ENCODE data around the gene TMEM184B.
A peak's percentile ranks its signal among the peaks of the same experiment; 100 is the strongest.

TMEM184B gene

DNA sequence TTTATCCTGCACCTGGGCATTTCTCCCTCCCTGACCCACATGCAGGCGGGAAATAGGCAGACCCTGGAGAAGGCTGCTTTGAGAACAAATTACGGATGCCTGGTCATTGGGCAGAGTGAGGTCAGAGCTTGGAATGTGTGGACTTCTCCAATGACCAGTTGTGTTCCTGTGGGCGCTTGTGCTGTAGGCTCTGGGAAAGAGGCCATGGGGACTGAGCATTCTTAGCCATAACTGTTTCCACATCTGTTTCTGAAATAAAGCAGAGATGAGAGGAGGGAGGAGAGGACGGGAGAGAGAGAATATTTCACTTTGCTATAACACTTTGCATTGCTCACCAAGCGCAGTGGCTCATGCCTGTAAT is 11.2 kb upstream of the TMEM184B start:
- Histone ChIP-seq H3F3A (ENCODE audit: insufficient read depth) (no peaks in the 10 kb centered on the region), H4K20me1 (ENCODE audit: low read depth, low read length) (no peaks in the 10 kb centered on the region), H3K9ac (ENCODE audit: low read length) (no peak overlapping the region), H3K27ac (ENCODE audit: low read depth, low read length) (no peak overlapping the region), H3K4me2 (ENCODE audit: low read depth, low read length, poor library complexity, severe bottlenecking) (no peak overlapping the region), H2AFZ (ENCODE audit: low read depth, low read length, severe bottlenecking) (no peak overlapping the region), H3K9me2 (replicated peaks; ENCODE audit: insufficient read depth, low read length) (no peaks in the 10 kb centered on the region), H3K36me3 (ENCODE audit: low read length) (no peaks in the 10 kb centered on the region), H3K9me3 (ENCODE audit: insufficient read depth, low read length) (no peaks in the 10 kb centered on the region), H3K4me3 (ENCODE audit: insufficient read depth, low read length, poor library complexity, severe bottlenecking) (no peak overlapping the region), H3K79me2 (ENCODE audit: insufficient read depth, low read length) (no peaks in the 10 kb centered on the region), H3K27me3 (ENCODE audit: low read length) (no peaks in the 10 kb centered on the region)
- TF ChIP-seq, protein P1, sequence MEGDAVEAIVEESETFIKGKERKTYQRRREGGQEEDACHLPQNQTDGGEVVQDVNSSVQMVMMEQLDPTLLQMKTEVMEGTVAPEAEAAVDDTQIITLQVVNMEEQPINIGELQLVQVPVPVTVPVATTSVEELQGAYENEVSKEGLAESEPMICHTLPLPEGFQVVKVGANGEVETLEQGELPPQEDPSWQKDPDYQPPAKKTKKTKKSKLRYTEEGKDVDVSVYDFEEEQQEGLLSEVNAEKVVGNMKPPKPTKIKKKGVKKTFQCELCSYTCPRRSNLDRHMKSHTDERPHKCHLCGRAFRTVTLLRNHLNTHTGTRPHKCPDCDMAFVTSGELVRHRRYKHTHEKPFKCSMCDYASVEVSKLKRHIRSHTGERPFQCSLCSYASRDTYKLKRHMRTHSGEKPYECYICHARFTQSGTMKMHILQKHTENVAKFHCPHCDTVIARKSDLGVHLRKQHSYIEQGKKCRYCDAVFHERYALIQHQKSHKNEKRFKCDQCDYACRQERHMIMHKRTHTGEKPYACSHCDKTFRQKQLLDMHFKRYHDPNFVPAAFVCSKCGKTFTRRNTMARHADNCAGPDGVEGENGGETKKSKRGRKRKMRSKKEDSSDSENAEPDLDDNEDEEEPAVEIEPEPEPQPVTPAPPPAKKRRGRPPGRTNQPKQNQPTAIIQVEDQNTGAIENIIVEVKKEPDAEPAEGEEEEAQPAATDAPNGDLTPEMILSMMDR (IDR thresholded peaks at IDR 0.05; ENCODE audit: insufficient read depth, low read length, poor library complexity, severe bottlenecking): no peak
- TF ChIP-seq EZH2phosphoT487 (conservative IDR thresholded peaks at IDR 0.05; ENCODE audit: low read length): no peak

DNA sequence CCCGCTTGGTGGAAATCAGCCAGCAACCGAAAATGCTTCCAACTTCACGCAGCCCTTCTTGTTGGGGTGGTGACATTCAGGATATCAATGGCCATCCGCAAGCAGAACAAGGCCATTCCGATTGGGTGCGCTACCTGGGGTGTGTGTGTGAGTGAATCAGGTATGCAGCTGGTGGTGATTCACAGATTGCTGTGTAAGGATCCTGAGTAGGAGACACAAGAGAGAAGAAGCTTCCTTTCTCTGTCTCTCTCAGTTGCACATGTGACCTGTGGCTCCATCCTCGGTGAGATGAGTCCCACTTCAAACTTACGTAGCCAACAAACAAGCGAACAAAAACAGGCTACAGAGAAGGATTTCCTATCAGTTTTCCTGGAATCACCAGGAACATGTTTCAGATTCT is 9.6 kb upstream of the TMEM184B start:
- Histone ChIP-seq H3K9me3 (ENCODE audit: insufficient read depth, low read length) (no peaks in the 10 kb centered on the region), H3F3A (ENCODE audit: insufficient read depth) (no peaks in the 10 kb centered on the region), H3K9ac (ENCODE audit: low read length) (no peak overlapping the region), H3K4me3 (ENCODE audit: insufficient read depth, low read length, poor library complexity, severe bottlenecking) (no peak overlapping the region), H3K9me2 (replicated peaks; ENCODE audit: insufficient read depth, low read length) (no peaks in the 10 kb centered on the region), H3K4me2 (ENCODE audit: low read depth, low read length, poor library complexity, severe bottlenecking) (no peak overlapping the region), H3K36me3 (ENCODE audit: low read length) (no peaks in the 10 kb centered on the region), H3K27me3 (ENCODE audit: low read length) (no peaks in the 10 kb centered on the region), H3K79me2 (ENCODE audit: insufficient read depth, low read length) (no peaks in the 10 kb centered on the region), H4K20me1 (ENCODE audit: low read depth, low read length) (no peaks in the 10 kb centered on the region), H3K27ac (ENCODE audit: low read depth, low read length) (no peak overlapping the region), H2AFZ (ENCODE audit: low read depth, low read length, severe bottlenecking) (no peak overlapping the region)
- TF ChIP-seq, protein P1 (IDR thresholded peaks at IDR 0.05; ENCODE audit: insufficient read depth, low read length, poor library complexity, severe bottlenecking): no peak
- no peak for TF ChIP-seq EZH2phosphoT487 (conservative IDR thresholded peaks at IDR 0.05; ENCODE audit: low read length)

DNA sequence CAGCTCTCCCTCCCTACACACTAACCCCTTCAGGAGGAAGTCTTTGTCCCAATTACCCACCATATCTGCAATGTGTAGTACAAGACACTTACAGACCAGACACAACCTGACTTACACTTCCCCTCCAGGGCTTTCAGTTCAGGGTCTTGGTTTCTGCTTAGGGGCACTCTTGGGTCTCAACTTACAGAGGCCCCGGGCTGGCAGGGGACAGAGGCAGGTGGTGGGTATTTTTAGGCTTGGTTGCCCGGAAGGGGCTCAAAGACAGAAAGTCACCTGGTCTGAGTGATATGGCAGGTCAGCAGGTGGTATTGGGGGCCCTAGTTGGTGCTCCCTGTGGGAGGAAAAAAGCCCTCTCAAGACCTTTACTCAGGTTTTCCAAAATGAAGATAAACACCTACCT is 3.4 kb upstream of the TMEM184B start:
- H2AFZ ChIP-seq (ENCODE audit: low read depth, low read length, severe bottlenecking): peak overlapping the region; percentile 49
- H3K27me3 ChIP-seq (ENCODE audit: low read length): no peaks in the 10 kb centered on the region
- no peak overlapping the region for H3K4me3 ChIP-seq (ENCODE audit: insufficient read depth, low read length, poor library complexity, severe bottlenecking)
- H3K4me2 ChIP-seq (ENCODE audit: low read depth, low read length, poor library complexity, severe bottlenecking): no peak overlapping the region
- peak overlapping the region; percentile 27 for H3K9ac ChIP-seq (ENCODE audit: low read length)
- TF ChIP-seq, protein P1 (IDR thresholded peaks at IDR 0.05; ENCODE audit: insufficient read depth, low read length, poor library complexity, severe bottlenecking): no peak
- TF ChIP-seq EZH2phosphoT487 (conservative IDR thresholded peaks at IDR 0.05; ENCODE audit: low read length): no peak
- H3K79me2 ChIP-seq (ENCODE audit: insufficient read depth, low read length): no peaks in the 10 kb centered on the region
- H3F3A ChIP-seq (ENCODE audit: insufficient read depth): no peaks in the 10 kb centered on the region
- H3K9me2 ChIP-seq (replicated peaks; ENCODE audit: insufficient read depth, low read length): no peaks in the 10 kb centered on the region
- H4K20me1 ChIP-seq (ENCODE audit: low read depth, low read length): no peaks in the 10 kb centered on the region
- no peaks in the 10 kb centered on the region for H3K36me3 ChIP-seq (ENCODE audit: low read length)
- no peaks in the 10 kb centered on the region for H3K9me3 ChIP-seq (ENCODE audit: insufficient read depth, low read length)
- peak overlapping the region; percentile 53 for H3K27ac ChIP-seq (ENCODE audit: low read depth, low read length)

Measured in SU-DHL-6 (cell line).